Smooth muscle cell (in vitro differentiated cells): ENCODE data around the gene GABARAPL2. TPM values are rescaled to one million over a fixed set of nuclear protein-coding genes. Genes with fewer than 3 reads are reported as not detected.
"Not testable (repeated sequence)": the region's sequence is repeated elsewhere in the genome, so short reads cannot be mapped to it uniquely, and the experiment has no call there.

Experiments used
- DNase-seq: peaks from one replicate; lab custom pipeline; 2025; ENCODE audit not compliant: unreplicated experiment; lab: John Stamatoyannopoulos, UW
- H2AFZ ChIP-seq: fragments of 200-600 bp; sonication (generic); 2 replicates; pipeline ENCODE4 v1.6.0; 2016; ENCODE audit warnings: antibody characterized with exemption, low read depth, mild to moderate bottlenecking
- H3F3A ChIP-seq: fragments of 200-600 bp; sonication (generic); 2 replicates; pipeline ENCODE4 v1.6.0; 2017; ENCODE audit warnings: antibody characterized with exemption, low read depth
- H3K27ac ChIP-seq: fragments of 200-600 bp; sonication (generic); 2 replicates; pipeline ENCODE4 v1.5.1; 2016; ENCODE audit warnings: low read depth, mild to moderate bottlenecking
- H3K27me3 ChIP-seq: fragments of 200-600 bp; sonication (generic); 2 replicates; pipeline ENCODE4 v1.6.1; 2016; ENCODE audit warnings: low read depth, mild to moderate bottlenecking
- H3K36me3 ChIP-seq: fragments of 200-600 bp; sonication (generic); 2 replicates; pipeline ENCODE4 v1.5.1; 2016; ENCODE audit warnings: low read depth
- H3K4me1 ChIP-seq: fragments of 200-600 bp; sonication (generic); 2 replicates; pipeline ENCODE4 v1.5.1; 2016; ENCODE audit warnings: low read depth
- H3K4me2 ChIP-seq: fragments of 200-600 bp; sonication (generic); 2 replicates; pipeline ENCODE4 v1.6.0; 2016; ENCODE audit warnings: mild to moderate bottlenecking
- H3K4me3 ChIP-seq: fragments of 200-600 bp; sonication (generic); 2 replicates; pipeline ENCODE4 v1.5.1; 2016; ENCODE audit warnings: mild to moderate bottlenecking
- H3K79me2 ChIP-seq: fragments of 200-600 bp; sonication (generic); 2 replicates; pipeline ENCODE4 v1.6.0; 2016; ENCODE audit warnings: low read depth, mild to moderate bottlenecking
- H3K9ac ChIP-seq: fragments of 200-600 bp; sonication (generic); 2 replicates; pipeline ENCODE4 v1.6.0; 2016; ENCODE audit warnings: low read depth
- H3K9me3 ChIP-seq: fragments of 200-600 bp; sonication (generic); replicated peaks from 2 replicates; pipeline ENCODE4 v1.5.1; 2016; ENCODE audit warnings: low read depth
- H4K20me1 ChIP-seq: fragments of 200-600 bp; sonication (generic); 2 replicates; pipeline ENCODE4 v1.6.0; 2016; ENCODE audit warnings: low read depth
- whole genome bisulfite sequencing: methylation state at CpG from one replicate; pipeline ENCODE4 v1.1.7; 2016; ENCODE audit warnings: low lambda C conversion rate; 5-methylcytosine and 5-hydroxymethylcytosine counted together
- polyA plus RNA-seq: library from polyadenylated mRNA; unstranded; fragments of >200 nt; fragmentation: Nextera tagmentation; extraction: Ambion mirVana; gene quantifications from 2 replicates; pipeline ENCODE4 v1.2.1, GENCODE V29; 2016
- total RNA-seq: library from RNA; depleted of rRNA; stranded (reverse); fragments of >200 nt; gene quantifications from 2 replicates; pipeline ENCODE4 v1.2.3, GENCODE V29; 2014
- TF ChIP-seq, protein P1 (sequence below): fragments of 200-600 bp; sonication (generic); IDR thresholded peaks from 2 replicates; pipeline ENCODE4 v1.5.1; 2017; ENCODE audit warnings: borderline replicate concordance, mild to moderate bottlenecking, antibody characterized with exemption; ENCODE audit not compliant: insufficient read depth, poor library complexity, severe bottlenecking

GABARAPL2 gene
- total and polyA plus RNA-seq, 2 experiments from 2014 or later, result 90.6 to 189 TPM

DNA sequence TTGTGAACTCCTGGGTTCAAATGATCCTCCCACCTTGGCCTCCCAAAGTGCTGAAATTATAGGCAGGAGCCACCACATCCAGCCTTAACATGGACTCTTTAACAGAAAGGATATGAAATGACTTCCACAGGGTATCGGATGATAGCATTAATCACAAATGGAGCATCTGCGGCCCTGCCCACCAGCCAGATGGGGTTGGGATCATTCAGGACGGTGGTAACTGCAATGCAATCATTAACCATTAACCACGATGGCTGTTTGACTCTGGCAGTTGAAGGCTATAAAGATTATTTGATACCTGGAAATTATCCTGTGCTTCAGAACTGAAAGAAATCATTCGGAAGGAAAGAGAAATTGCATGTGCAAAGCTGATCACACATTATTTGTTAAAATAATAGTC is 24.9 kb upstream of the GABARAPL2 start:
- H3K27ac ChIP-seq, result no peak overlapping the region
- TF ChIP-seq, protein P1, sequence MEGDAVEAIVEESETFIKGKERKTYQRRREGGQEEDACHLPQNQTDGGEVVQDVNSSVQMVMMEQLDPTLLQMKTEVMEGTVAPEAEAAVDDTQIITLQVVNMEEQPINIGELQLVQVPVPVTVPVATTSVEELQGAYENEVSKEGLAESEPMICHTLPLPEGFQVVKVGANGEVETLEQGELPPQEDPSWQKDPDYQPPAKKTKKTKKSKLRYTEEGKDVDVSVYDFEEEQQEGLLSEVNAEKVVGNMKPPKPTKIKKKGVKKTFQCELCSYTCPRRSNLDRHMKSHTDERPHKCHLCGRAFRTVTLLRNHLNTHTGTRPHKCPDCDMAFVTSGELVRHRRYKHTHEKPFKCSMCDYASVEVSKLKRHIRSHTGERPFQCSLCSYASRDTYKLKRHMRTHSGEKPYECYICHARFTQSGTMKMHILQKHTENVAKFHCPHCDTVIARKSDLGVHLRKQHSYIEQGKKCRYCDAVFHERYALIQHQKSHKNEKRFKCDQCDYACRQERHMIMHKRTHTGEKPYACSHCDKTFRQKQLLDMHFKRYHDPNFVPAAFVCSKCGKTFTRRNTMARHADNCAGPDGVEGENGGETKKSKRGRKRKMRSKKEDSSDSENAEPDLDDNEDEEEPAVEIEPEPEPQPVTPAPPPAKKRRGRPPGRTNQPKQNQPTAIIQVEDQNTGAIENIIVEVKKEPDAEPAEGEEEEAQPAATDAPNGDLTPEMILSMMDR, result no peak
- WGBS, result 85% methylated on average over 5 of the region's 5 CpGs

DNA sequence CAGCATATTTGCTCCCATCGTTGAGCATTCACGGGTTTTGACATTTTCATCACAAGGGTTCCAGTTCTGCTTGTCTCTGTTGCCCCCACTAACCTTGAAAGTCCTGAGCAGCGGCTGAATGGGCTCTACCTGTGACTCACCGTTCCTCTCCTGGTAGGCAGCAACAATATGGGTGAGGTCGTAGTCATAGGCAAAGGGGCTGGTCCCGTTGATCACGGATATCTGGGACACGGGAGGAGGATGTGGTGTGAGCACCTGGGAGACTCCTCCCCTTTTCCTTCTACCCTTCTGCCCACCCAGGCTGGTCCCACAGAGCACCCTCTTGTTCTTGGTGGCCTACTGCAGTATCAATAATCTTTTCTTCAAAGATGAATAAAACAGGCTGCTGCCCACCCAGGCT is 23.7 kb upstream of the GABARAPL2 start:
- H3K9me3 ChIP-seq, H3K9ac ChIP-seq, H3K79me2 ChIP-seq, H3F3A ChIP-seq, H2AFZ ChIP-seq, H4K20me1 ChIP-seq, H3K27ac ChIP-seq, H3K4me3 ChIP-seq, H3K4me1 ChIP-seq, H3K36me3 ChIP-seq, H3K4me2 ChIP-seq, H3K27me3 ChIP-seq, DNase-seq: not testable (repeated sequence)
- 91% methylated on average over 8 of the region's 8 CpGs for WGBS

More for the DNA sequence above, 24.9 kb upstream of the GABARAPL2 start:
- DNase-seq, result no peak
- H3K4me2 ChIP-seq, result no peak overlapping the region
- H3K27me3 ChIP-seq, result no peaks in the 10 kb centered on the region
- H2AFZ ChIP-seq, result no peak overlapping the region
- H3K79me2 ChIP-seq, result no peaks in the 10 kb centered on the region
- H3K4me1 ChIP-seq, result no peaks in the 10 kb centered on the region
- no peaks in the 10 kb centered on the region for H3F3A ChIP-seq
- H3K9ac ChIP-seq, result no peak overlapping the region
- no peak overlapping the region for H3K4me3 ChIP-seq
- H4K20me1 ChIP-seq, result no peaks in the 10 kb centered on the region
- H3K9me3 ChIP-seq, result no peaks in the 10 kb centered on the region
- no peaks in the 10 kb centered on the region for H3K36me3 ChIP-seq

DNA sequence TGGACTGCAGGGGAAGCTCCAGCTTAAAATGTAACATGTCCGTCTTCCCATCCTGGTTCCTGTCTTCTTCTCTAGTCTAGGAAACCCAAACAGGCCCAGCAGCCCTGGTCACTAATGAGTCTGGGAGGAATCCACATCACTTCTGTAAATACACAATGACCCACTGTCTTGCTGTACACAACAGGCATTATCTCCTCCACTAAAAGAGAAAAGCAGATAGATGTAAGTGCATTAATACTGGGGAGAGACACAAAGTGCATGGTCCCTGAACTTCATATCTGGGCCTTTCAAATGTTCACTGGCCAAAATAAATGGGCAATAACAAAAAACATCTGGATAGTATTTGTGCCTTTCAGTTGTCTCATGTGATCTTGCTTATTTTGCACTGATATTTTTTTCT is 20.3 kb upstream of the GABARAPL2 start:
- DNase-seq, H3K4me3 ChIP-seq, H3K9ac ChIP-seq, H3K4me1 ChIP-seq, H3K79me2 ChIP-seq, H3K27me3 ChIP-seq, H3K4me2 ChIP-seq, H3F3A ChIP-seq, H3K27ac ChIP-seq, H3K36me3 ChIP-seq, H2AFZ ChIP-seq, H3K9me3 ChIP-seq, H4K20me1 ChIP-seq: not testable (repeated sequence)
- WGBS, result no CpG with 5 or more reads among the region's 1 CpG

DNA sequence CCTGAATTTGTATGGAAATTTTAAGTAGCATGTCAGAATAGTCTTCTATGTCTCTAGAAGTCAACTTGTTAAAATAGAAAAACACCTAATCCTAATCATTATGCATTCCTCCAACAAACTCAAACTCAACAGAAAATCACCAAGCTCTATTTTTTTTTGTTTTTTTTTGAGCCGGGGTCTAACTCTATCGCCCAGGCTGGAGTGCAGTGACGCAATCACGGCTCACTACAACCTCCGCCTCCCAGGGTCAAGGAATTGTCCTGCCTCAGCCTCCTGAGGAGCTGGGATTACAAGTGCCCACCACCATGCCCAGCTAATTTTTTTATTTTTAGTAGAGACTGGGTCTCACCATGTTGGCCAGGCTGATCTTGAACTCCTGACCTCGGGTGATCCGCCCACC is 19.9 kb upstream of the GABARAPL2 start:
- no peak for DNase-seq
- TF ChIP-seq, protein P1, result no peak
- no peak overlapping the region for H2AFZ ChIP-seq
- 92% methylated on average over 7 of the region's 7 CpGs for WGBS
- no peak overlapping the region for H3K9ac ChIP-seq
- no peaks in the 10 kb centered on the region for H3K9me3 ChIP-seq
- H3K27me3 ChIP-seq, result no peaks in the 10 kb centered on the region
- no peak overlapping the region for H3K4me3 ChIP-seq
- H3K27ac ChIP-seq, result no peak overlapping the region
- no peak overlapping the region for H3K4me2 ChIP-seq
- H3F3A ChIP-seq, result no peaks in the 10 kb centered on the region
- no peaks in the 10 kb centered on the region for H3K79me2 ChIP-seq
- no peaks in the 10 kb centered on the region for H3K36me3 ChIP-seq
- H3K4me1 ChIP-seq, result no peaks in the 10 kb centered on the region
- no peaks in the 10 kb centered on the region for H4K20me1 ChIP-seq

DNA sequence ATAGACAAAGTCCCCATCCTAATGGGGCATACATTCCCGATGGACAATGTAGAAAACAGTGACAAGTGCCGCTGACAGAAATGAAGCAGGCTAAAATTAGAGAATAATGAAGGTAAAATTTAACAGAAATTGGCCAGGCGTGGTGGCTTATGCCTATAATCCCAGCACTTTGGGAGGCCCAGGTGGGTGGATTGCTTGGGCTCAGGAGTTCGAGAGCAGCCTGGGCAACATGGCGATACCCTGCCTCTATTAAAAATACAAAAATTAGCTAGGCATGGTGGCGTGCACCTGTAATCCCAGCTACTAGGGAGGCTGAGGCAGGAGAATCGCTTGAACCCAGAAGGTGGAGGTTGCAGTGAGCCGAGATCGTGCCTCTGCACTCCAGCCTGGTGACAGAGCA is 17.7 kb upstream of the GABARAPL2 start:
- WGBS, result 92% methylated on average over 9 of the region's 9 CpGs
- not testable (repeated sequence) for DNase-seq, H3K9me3 ChIP-seq, H3K79me2 ChIP-seq, H3K27ac ChIP-seq, H3K4me2 ChIP-seq, H3K36me3 ChIP-seq, H4K20me1 ChIP-seq, H3K9ac ChIP-seq, H3K4me3 ChIP-seq, H3F3A ChIP-seq, H3K4me1 ChIP-seq, H2AFZ ChIP-seq, H3K27me3 ChIP-seq
